ENCODE data around the gene CENPN. TPM values are rescaled to one million over a fixed set of nuclear protein-coding genes. Genes with fewer than 3 reads are reported as not detected.

Gene CENPN
- total and polyA plus RNA-seq, 10 of the 15 experiments (the other 5 are each of a cell fraction or from before 2014, with no cell fraction given) = 39.8 to 143 (median 66.8) TPM

- TF ChIP-seq E2F4 (IDR thresholded peaks at IDR 0.05; ENCODE audit: low read depth, low read length) (no peak), YBX1 (IDR thresholded peaks at IDR 0.05) (no peak), GABPA (IDR thresholded peaks at IDR 0.05; ENCODE audit: low read depth) (no peak), HCFC1 (IDR thresholded peaks at IDR 0.05; ENCODE audit: low read length) (no peak), EGR1 (IDR thresholded peaks at IDR 0.05; ENCODE audit: borderline replicate concordance in 1 of 2, low read depth in 2 of 2, low read length in 2 of 2) (no peak), NR2F1 (conservative IDR thresholded peaks at IDR 0.05) (no peak), CBX5 (IDR thresholded peaks at IDR 0.05; ENCODE audit: low read depth) (no peak)
These were observed 18.3 kb upstream of the CENPN start (continued) for GRCh38 chr16:80988756-80989155.

- DNase-seq (ENCODE audit: low read depth, low spot score) (no peak), ATAC-seq (no peak), FAIRE-seq (no peak)
- SMC1A ChIA-PET (ENCODE audit: uncharacterized antibody, unreplicated experiment) = interaction anchor here (1.7 kb wide), 1 partner anchor 15 kb away, joined by 4 read pairs; no protein-coding TSS in a partner anchor
- Histone ChIP-seq H3K36me3 (ENCODE audit: control insufficient read depth in 2 of 2, insufficient read depth in 2 of 2, low read length in 1 of 2) (peaks cover 3 to 10% of the 10 kb centered on the region in 2 experiments; a peak in 3 of 4 replicates), H3K9me3 (replicated peaks; ENCODE audit: control insufficient read depth, insufficient read depth, low read length) (no peaks in the 10 kb centered on the region), H3K4me1 (ENCODE audit: control insufficient read depth, insufficient read depth, low read length) (no peaks in the 10 kb centered on the region), H3K27ac (ENCODE audit: control insufficient read depth, insufficient read depth) (no peak overlapping the region), H3K27me3 (replicated peaks in 1 of 2; ENCODE audit: control insufficient read depth in 2 of 2, insufficient read depth in 2 of 2, low read length in 1 of 2) (no peaks in the 10 kb centered on the region), H3K4me2 (ENCODE audit: control insufficient read depth, insufficient read depth) (no peak overlapping the region), H4K20me1 (ENCODE audit: control insufficient read depth, insufficient read depth) (peaks cover 3% of the 10 kb centered on the region; the same call in 1 of the 2 replicates), H3K9ac (ENCODE audit: control insufficient read depth, insufficient read depth, low read length) (no peak overlapping the region), H3K79me2 (ENCODE audit: control insufficient read depth, insufficient read depth, low read length) (peaks cover 24% of the 10 kb centered on the region), H2AFZ (ENCODE audit: control insufficient read depth, low read depth, low read length) (no peak overlapping the region), H3K4me3 (no peak overlapping the region)
- TF ChIP-seq SIN3A (IDR thresholded peaks at IDR 0.05; ENCODE audit: low read depth, low read length) (no peak), NKRF (conservative IDR thresholded peaks at IDR 0.05) (no peak), ATF3 (IDR thresholded peaks at IDR 0.05; ENCODE audit: borderline replicate concordance, extremely low read depth, low read depth, low read length) (no peak), PKNOX1 (IDR thresholded peaks at IDR 0.05) (no peak), BCL11A (IDR thresholded peaks at IDR 0.05; ENCODE audit: low read depth, low read length) (no peak), SPI1 (IDR thresholded peaks at IDR 0.05; ENCODE audit: borderline replicate concordance, insufficient read depth, low read depth, low read length) (no peak), CEBPB (IDR thresholded peaks at IDR 0.05; ENCODE audit: borderline replicate concordance in 1 of 2, low read depth in 2 of 2, low read length in 2 of 2) (no peak), ESRRA (IDR thresholded peaks at IDR 0.05; ENCODE audit: low read length) (no peak)
- CTCF ChIA-PET = interaction anchor here (1.3 to 4.0 kb wide), 2 partner anchors 14 to 21 kb away, joined by 3 to 20 read pairs; no protein-coding TSS in a partner anchor
- POLR2A ChIA-PET = no interaction called here
- RAD21 ChIA-PET (ENCODE audit: unreplicated experiment) = no interaction called here
- intact Hi-C loops (cut with micrococcal nuclease; ENCODE audit: unreplicated experiment) = no loop called here
- BruUV-seq (replicated peaks) = no TSS peak
- WGBS (ENCODE audit: insufficient coverage, insufficient replicate concordance, low lambda C conversion rate, missing lambda C conversion rate) = 23% methylated on average over 2 of the region's 2 CpGs
- in situ Hi-C loops (cut with MboI) = no loop called here
These were observed 17.2 kb upstream of the CENPN start for GRCh38 chr16:80989801-80990200.

Measured in GM12878 (cell line).